ENCODE results near the gene PTDSS2.

- TF ChIP-seq CTCF (IDR thresholded peaks at IDR 0.05) = no peak
- no peak for TF ChIP-seq EZH2 (IDR thresholded peaks at IDR 0.05; ENCODE audit: borderline replicate concordance, insufficient read depth, low read depth, low read length, poor library complexity, severe bottlenecking)
Measured at GRCh38 chr11:528815-529727, 79.0 kb downstream of the PTDSS2 start.

All from B cell (primary cell).